ENCODE measurements around the gene SLC35B4.

DNA sequence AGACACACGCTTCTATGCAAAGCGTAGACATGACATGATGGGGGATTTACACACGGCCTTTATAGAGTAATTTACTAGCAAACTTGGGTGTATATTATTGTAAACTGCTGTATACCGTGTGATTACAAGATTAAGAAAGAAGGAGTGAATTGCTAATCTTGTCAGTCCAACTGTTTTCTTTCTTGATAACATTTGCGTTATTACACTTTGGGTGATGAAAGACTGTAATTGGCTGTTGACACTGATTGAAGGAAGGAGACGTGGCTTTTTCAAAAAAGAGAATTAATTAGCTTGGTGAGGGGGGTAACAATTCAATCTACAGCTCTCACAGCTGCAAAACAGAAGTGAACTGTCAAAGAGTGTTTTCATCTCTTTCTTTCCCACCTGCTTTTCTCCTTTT, 32.7 kb downstream of the SLC35B4 start:
- TF ChIP-seq, protein P1, sequence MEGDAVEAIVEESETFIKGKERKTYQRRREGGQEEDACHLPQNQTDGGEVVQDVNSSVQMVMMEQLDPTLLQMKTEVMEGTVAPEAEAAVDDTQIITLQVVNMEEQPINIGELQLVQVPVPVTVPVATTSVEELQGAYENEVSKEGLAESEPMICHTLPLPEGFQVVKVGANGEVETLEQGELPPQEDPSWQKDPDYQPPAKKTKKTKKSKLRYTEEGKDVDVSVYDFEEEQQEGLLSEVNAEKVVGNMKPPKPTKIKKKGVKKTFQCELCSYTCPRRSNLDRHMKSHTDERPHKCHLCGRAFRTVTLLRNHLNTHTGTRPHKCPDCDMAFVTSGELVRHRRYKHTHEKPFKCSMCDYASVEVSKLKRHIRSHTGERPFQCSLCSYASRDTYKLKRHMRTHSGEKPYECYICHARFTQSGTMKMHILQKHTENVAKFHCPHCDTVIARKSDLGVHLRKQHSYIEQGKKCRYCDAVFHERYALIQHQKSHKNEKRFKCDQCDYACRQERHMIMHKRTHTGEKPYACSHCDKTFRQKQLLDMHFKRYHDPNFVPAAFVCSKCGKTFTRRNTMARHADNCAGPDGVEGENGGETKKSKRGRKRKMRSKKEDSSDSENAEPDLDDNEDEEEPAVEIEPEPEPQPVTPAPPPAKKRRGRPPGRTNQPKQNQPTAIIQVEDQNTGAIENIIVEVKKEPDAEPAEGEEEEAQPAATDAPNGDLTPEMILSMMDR (IDR thresholded peaks at IDR 0.05): no peak
- no peak for TF ChIP-seq EP300 (IDR thresholded peaks at IDR 0.05)
